Measurements from ENCODE around the gene ADAMTSL4. TPM values are rescaled to one million over a fixed set of nuclear protein-coding genes. Genes with fewer than 3 reads are reported as not detected.

Gene ADAMTSL4
- total RNA-seq, 4 donors from 2014 or later: 54.4 to 132 (median 93.2) TPM

GRCh38 chr1:150555198-150555970, 6.2 kb downstream of the ADAMTSL4 start:
- no peak for DNase-seq (ENCODE audit: low spot score in 2 of 2)
- peak overlapping the region in 1 of 4 donors; percentile 96 for H3K27ac ChIP-seq
- no peaks in the 10 kb centered on the region for H3K27me3 ChIP-seq
- TF ChIP-seq EP300 (IDR thresholded peaks at IDR 0.05): no peak
- TF ChIP-seq CTCF (IDR thresholded peaks at IDR 0.05): no peak
- TF ChIP-seq POLR2A (IDR thresholded peaks at IDR 0.05): no peak
- WGBS, 2 donors: 86 to 87% methylated on average over 19 of the region's 19 CpGs
- H3K4me1 ChIP-seq: peaks cover 3 to 90% (median 47%) of the 10 kb centered on the region in 4 donors
- no peaks in the 10 kb centered on the region for H3K9me3 ChIP-seq
- peaks cover 0 to 40% (median 0%) of the 10 kb centered on the region in 3 donors for H3K36me3 ChIP-seq
- no peak overlapping the region for H3K4me3 ChIP-seq

- Histone ChIP-seq H3K27me3 (no peaks in the 10 kb centered on the region), H3K4me3 (no peak overlapping the region), H3K27ac (peak overlapping the region in 2 of 4 donors; percentile 35 to 100), H3K4me1 (peaks cover 5 to 86% (median 47%) of the 10 kb centered on the region in 4 donors), H3K36me3 (peaks cover 0 to 40% (median 0%) of the 10 kb centered on the region in 3 donors), H3K9me3 (no peaks in the 10 kb centered on the region)
- WGBS, 2 donors: 58 to 63% methylated on average over 19 to 24 of the region's 26 CpGs
- no peak for DNase-seq (ENCODE audit: low spot score in 2 of 2)
- TF ChIP-seq POLR2A (IDR thresholded peaks at IDR 0.05) (no peak), CTCF (IDR thresholded peaks at IDR 0.05) (no peak), EP300 (IDR thresholded peaks at IDR 0.05) (no peak)
Measured at GRCh38 chr1:150555971-150556865, 7.0 kb downstream of the ADAMTSL4 start.

GRCh38 chr1:150557065-150557600, 7.9 kb downstream of the ADAMTSL4 start:
- 80 to 86% methylated on average over 22 to 24 of the region's 26 CpGs for WGBS, 2 donors
- H3K27ac ChIP-seq: peak overlapping the region in 2 of 4 donors; percentile 35 to 100
- peaks cover 0 to 40% (median 0%) of the 10 kb centered on the region in 3 donors for H3K36me3 ChIP-seq
- H3K9me3 ChIP-seq: no peaks in the 10 kb centered on the region
- H3K4me1 ChIP-seq: peaks cover 5 to 78% (median 43%) of the 10 kb centered on the region in 4 donors
- TF ChIP-seq CTCF (IDR thresholded peaks at IDR 0.05) (no peak), EP300 (IDR thresholded peaks at IDR 0.05) (no peak)
- H3K4me3 ChIP-seq: no peak overlapping the region
- no peak for DNase-seq (ENCODE audit: low spot score in 2 of 2)
- no peaks in the 10 kb centered on the region for H3K27me3 ChIP-seq

- TF ChIP-seq POLR2A (IDR thresholded peaks at IDR 0.05) (no peak), EP300 (IDR thresholded peaks at IDR 0.05) (no peak), CTCF (IDR thresholded peaks at IDR 0.05) (no peak)
- H3K36me3 ChIP-seq: peaks cover 0 to 40% (median 0%) of the 10 kb centered on the region in 3 donors
- H3K4me1 ChIP-seq: peaks cover 5 to 78% (median 43%) of the 10 kb centered on the region in 4 donors
- no peak overlapping the region for H3K4me3 ChIP-seq
- 83 to 88% methylated on average over 11 to 15 of the region's 15 CpGs for WGBS, 2 donors
- H3K27ac ChIP-seq: peak overlapping the region in 2 of 4 donors; percentile 97 to 100
- no peaks in the 10 kb centered on the region for H3K27me3 ChIP-seq
- no peaks in the 10 kb centered on the region for H3K9me3 ChIP-seq
- DNase-seq (ENCODE audit: low spot score in 2 of 2): no peak
Measured at GRCh38 chr1:150557813-150558212, 8.6 kb downstream of the ADAMTSL4 start.

Measured in tibial nerve (tissue), 4 donors.